Measurements from ENCODE around the gene SEPTIN3.

SEPTIN3 gene

DNA sequence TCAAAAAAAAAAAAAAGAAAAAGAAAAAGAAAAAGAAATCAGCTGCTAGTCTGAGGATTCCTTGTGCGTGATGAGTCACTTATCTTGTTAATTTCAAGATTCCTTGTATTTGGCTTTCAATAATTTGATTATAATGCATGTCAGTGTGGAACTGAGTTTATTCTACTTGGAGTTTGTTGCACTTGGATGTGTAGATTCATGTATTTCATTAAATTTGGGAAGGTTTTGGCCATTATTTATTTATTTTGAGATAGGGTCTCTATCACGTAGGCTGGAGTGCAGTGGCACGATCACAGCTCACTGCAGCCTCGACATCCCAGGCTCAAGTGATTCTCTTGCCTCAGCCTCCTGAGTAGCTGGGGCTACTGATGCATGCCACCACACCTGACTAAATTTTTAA is 44.1 kb downstream of the SEPTIN3 start:
- H3K4me3 ChIP-seq (ENCODE audit: low read depth, low read length), result no peak overlapping the region
- no peak for DNase-seq (ENCODE audit: low read depth)
- TF ChIP-seq, protein P1, sequence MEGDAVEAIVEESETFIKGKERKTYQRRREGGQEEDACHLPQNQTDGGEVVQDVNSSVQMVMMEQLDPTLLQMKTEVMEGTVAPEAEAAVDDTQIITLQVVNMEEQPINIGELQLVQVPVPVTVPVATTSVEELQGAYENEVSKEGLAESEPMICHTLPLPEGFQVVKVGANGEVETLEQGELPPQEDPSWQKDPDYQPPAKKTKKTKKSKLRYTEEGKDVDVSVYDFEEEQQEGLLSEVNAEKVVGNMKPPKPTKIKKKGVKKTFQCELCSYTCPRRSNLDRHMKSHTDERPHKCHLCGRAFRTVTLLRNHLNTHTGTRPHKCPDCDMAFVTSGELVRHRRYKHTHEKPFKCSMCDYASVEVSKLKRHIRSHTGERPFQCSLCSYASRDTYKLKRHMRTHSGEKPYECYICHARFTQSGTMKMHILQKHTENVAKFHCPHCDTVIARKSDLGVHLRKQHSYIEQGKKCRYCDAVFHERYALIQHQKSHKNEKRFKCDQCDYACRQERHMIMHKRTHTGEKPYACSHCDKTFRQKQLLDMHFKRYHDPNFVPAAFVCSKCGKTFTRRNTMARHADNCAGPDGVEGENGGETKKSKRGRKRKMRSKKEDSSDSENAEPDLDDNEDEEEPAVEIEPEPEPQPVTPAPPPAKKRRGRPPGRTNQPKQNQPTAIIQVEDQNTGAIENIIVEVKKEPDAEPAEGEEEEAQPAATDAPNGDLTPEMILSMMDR (IDR thresholded peaks at IDR 0.05; ENCODE audit: low read depth, low read length, missing control alignments), result no peak

DNA sequence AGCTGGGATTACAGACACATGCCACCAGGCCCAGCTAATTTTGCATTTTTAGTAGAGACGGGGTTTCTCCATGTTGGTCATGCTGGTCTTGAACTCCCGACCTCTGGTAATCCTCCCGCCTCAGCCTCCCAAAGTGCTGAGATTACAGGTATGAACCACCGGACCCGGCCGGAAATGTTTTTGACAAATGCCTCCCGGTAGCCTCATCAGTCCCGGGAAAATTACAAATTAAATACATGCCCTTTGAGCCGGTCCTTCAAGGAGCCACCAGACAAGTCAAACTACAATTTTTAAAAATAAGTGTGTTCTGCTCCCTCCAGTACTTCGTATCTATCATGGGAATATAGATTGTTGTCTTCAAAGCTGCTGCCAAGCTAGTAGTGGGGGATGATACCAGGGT is 46.9 kb downstream of the SEPTIN3 start:
- no peak overlapping the region for H3K4me3 ChIP-seq (ENCODE audit: low read depth, low read length)
- TF ChIP-seq, protein P1 (IDR thresholded peaks at IDR 0.05; ENCODE audit: low read depth, low read length, missing control alignments), result no peak
- no peak for DNase-seq (ENCODE audit: low read depth)

DNA sequence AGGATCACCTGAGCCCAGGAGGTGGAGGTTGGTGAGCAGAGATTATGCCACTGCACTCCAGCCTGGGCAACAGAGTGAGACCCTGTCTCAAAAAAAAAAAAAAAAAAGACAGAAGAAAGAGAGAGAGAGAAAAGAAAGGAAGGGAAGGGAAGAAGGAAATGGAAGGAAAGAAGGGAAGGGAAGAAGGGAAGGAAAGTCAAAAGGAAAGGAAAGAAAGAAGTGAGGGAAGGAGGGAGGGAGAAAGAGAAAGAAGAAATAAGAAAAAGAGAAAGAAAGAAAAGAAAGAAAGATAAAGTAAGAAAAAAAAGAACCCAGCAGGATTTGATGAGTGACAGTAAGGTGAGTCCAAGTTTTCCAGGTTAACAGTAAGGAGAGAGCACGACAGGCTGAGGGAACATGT is 49.0 kb downstream of the SEPTIN3 start:
- H3K4me3 ChIP-seq (ENCODE audit: low read depth, low read length), result no peak overlapping the region
- DNase-seq (ENCODE audit: low read depth), result no peak
- TF ChIP-seq, protein P1 (IDR thresholded peaks at IDR 0.05; ENCODE audit: low read depth, low read length, missing control alignments), result no peak
